HL-60 (cell line): Measurements from ENCODE around the gene MAP6.

Experiments used
- DNase-seq, 2 experiments: peaks; one replicate each; pipeline ENCODE4 v3.0.0-alpha.2; 2010 to 2020; ENCODE audit warnings: low read depth in 1 of 2, low spot score in 1 of 2
- H3K27ac ChIP-seq: fragments of 250-450 bp; sonication (Bioruptor Pico); replicated peaks from 2 replicates; pipeline ENCODE4 v1.5.1; 2020; ENCODE audit warnings: mild to moderate bottlenecking, moderate library complexity
- H3K27me3 ChIP-seq: fragments of 250-450 bp; sonication (Bioruptor Pico); 2 replicates; pipeline ENCODE4 v1.5.1; 2021; ENCODE audit warnings: mild to moderate bottlenecking, moderate library complexity; ENCODE audit not compliant: insufficient read depth, poor library complexity, severe bottlenecking
- H3K4me3 ChIP-seq: replicated peaks from 2 replicates; pipeline ENCODE4 v1.5.1; 2011; ENCODE audit warnings: mild to moderate bottlenecking, control low read depth, low read length; ENCODE audit not compliant: insufficient read depth
- GABPA ChIP-seq: IDR thresholded peaks from 2 replicates; pipeline ENCODE4 v1.6.1; 2012; ENCODE audit warnings: low read depth
- POLR2AphosphoS5 ChIP-seq: IDR thresholded peaks from 2 replicates; pipeline ENCODE4 v1.6.1; 2012; ENCODE audit warnings: low read depth
- REST ChIP-seq: IDR thresholded peaks from 2 replicates; pipeline ENCODE4 v1.6.1; 2012; ENCODE audit warnings: low read depth; ENCODE audit not compliant: insufficient replicate concordance
- SPI1 ChIP-seq: IDR thresholded peaks from 2 replicates; pipeline ENCODE4 v1.6.1; 2012; ENCODE audit warnings: low read depth, mild to moderate bottlenecking, borderline replicate concordance
- TF ChIP-seq, protein P1 (sequence below): IDR thresholded peaks from one replicate; pipeline ENCODE4 v1.5.1; 2011; ENCODE audit warnings: low read length, control low read depth, inconsistent platforms; ENCODE audit not compliant: insufficient read depth

MAP6 gene

GRCh38 chr11:75652936-75653335, 15.9 kb downstream of the MAP6 start:
- Histone ChIP-seq H3K4me3 (no peak overlapping the region), H3K27ac (no peak overlapping the region), H3K27me3 (peaks cover 17% of the 10 kb centered on the region)
- DNase-seq, result no peak
- TF ChIP-seq POLR2AphosphoS5 (no peak), SPI1 (no peak), REST (no peak), GABPA (no peak)
- TF ChIP-seq, protein P1, sequence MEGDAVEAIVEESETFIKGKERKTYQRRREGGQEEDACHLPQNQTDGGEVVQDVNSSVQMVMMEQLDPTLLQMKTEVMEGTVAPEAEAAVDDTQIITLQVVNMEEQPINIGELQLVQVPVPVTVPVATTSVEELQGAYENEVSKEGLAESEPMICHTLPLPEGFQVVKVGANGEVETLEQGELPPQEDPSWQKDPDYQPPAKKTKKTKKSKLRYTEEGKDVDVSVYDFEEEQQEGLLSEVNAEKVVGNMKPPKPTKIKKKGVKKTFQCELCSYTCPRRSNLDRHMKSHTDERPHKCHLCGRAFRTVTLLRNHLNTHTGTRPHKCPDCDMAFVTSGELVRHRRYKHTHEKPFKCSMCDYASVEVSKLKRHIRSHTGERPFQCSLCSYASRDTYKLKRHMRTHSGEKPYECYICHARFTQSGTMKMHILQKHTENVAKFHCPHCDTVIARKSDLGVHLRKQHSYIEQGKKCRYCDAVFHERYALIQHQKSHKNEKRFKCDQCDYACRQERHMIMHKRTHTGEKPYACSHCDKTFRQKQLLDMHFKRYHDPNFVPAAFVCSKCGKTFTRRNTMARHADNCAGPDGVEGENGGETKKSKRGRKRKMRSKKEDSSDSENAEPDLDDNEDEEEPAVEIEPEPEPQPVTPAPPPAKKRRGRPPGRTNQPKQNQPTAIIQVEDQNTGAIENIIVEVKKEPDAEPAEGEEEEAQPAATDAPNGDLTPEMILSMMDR, result no peak

DNA sequence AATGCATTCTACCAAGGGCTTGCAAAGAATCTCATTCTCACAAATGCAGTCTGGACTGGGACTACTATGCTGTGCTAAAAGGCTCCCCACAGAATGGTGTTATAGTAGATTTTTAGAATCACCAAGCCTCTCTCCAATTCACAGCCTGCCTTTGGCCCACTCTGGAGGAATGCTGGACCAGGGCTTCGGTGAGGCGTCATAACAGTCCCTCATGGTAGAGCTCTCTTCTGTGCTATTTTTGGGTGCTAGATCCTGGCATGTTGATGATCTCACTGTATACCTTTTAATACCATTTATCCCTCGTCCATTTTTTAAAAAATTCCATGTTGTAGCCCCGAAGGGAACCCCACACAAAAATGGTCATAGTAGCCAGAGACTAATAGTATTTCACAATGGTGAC, 17.6 kb downstream of the MAP6 start:
- peaks cover 17% of the 10 kb centered on the region for H3K27me3 ChIP-seq
- TF ChIP-seq, protein P1, result no peak
- TF ChIP-seq GABPA (no peak), POLR2AphosphoS5 (no peak), REST (no peak), SPI1 (no peak)
- H3K27ac ChIP-seq, result no peak overlapping the region
- H3K4me3 ChIP-seq, result no peak overlapping the region
- DNase-seq, result no peak

GRCh38 chr11:75650167-75650723, 18.6 kb downstream of the MAP6 start:
- Histone ChIP-seq H3K27ac (no peak overlapping the region), H3K27me3 (peaks cover 12% of the 10 kb centered on the region), H3K4me3 (no peak overlapping the region)
- TF ChIP-seq REST (no peak), GABPA (no peak), SPI1 (no peak), POLR2AphosphoS5 (no peak)
- TF ChIP-seq, protein P1, result no peak
- no peak for DNase-seq
